ENCODE data around the gene DTHD1. TPM values are rescaled to one million over a fixed set of nuclear protein-coding genes. Genes with fewer than 3 reads are reported as not detected.

Gene DTHD1
- total RNA-seq (2022) (not detected in 2 replicates), Bru-seq, nascent RNA (percentile 1 among the genes with signal in this experiment), BruChase-seq, experiment 1, labeled RNA remaining after a 2-hour chase (not detected), BruChase-seq, experiment 2, labeled RNA remaining after a 6-hour chase (not detected)
- long read RNA-seq: 0 reads

GRCh38 chr4:36281384-36282106 is at the start of gene DTHD1:
Gene DTHD1, plus strand, starts transcription at chr4:36281616. Its CDS starts 143 bp downstream, at chr4:36281759.
- Histone ChIP-seq H3K4me3 (ENCODE audit: low read depth, low read length) (no peak within 1 kb of the TSS), H3K4me1 (no peaks in the 10 kb centered on the region), H3K9me3 (no peaks in the 10 kb centered on the region), H3K36me3 (ENCODE audit: control insufficient read depth, insufficient read depth, low read length) (no peaks in the 10 kb centered on the region), H3K27me3 (replicated peaks; ENCODE audit: control insufficient read depth, insufficient read depth, low read length) (no peaks in the 10 kb centered on the region)
- no peak within 1 kb of the TSS for H3K27ac Mint-ChIP-seq (ENCODE audit: unreplicated experiment)
- no peak for TF ChIP-seq CTCF (IDR thresholded peaks at IDR 0.05; ENCODE audit: insufficient read depth in 1 of 2, low read depth in 1 of 2, low read length in 1 of 2, severe bottlenecking in 1 of 2, unreplicated experiment in 1 of 2)
- H3K9me3 Mint-ChIP-seq (ENCODE audit: unreplicated experiment): no peaks in the 10 kb centered on the region
- no peak within 1 kb of the TSS for H3K4me3 Mint-ChIP-seq (ENCODE audit: unreplicated experiment)
- no peak for DNase-seq
- peaks cover 8% of the 10 kb centered on the region for H3K27me3 Mint-ChIP-seq (ENCODE audit: insufficient read depth, unreplicated experiment)
- H3K4me1 Mint-ChIP-seq (ENCODE audit: low read depth, unreplicated experiment): no peaks in the 10 kb centered on the region
- intact Hi-C loops (cut with micrococcal nuclease; ENCODE audit: unreplicated experiment): no loop called here
- CTCF ChIA-PET: no interaction called here
- POLR2A ChIA-PET: no interaction called here
- no peaks in the 10 kb centered on the region for H3K36me3 Mint-ChIP-seq (ENCODE audit: insufficient read depth, unreplicated experiment)
- BruUV-seq (replicated peaks): no TSS peak

GRCh38 chr4:36233567-36234266 is 47.7 kb upstream of the DTHD1 start:
- CTCF ChIA-PET: no interaction called here
- Mint-ChIP-seq H3K4me1 (ENCODE audit: low read depth, unreplicated experiment) (peaks cover 8% of the 10 kb centered on the region), H3K27ac (ENCODE audit: unreplicated experiment) (no peak overlapping the region), H3K4me3 (ENCODE audit: unreplicated experiment) (no peak overlapping the region), H3K27me3 (ENCODE audit: insufficient read depth, unreplicated experiment) (no peaks in the 10 kb centered on the region), H3K9me3 (ENCODE audit: unreplicated experiment) (no peaks in the 10 kb centered on the region), H3K36me3 (ENCODE audit: insufficient read depth, unreplicated experiment) (peaks cover 6% of the 10 kb centered on the region)
- no peak for DNase-seq
- POLR2A ChIA-PET: no interaction called here
- no TSS peak for BruUV-seq (replicated peaks)
- H3K9me3 ChIP-seq: no peaks in the 10 kb centered on the region
- no peak overlapping the region for H3K4me3 ChIP-seq (ENCODE audit: low read depth, low read length)
- intact Hi-C loops (cut with micrococcal nuclease; ENCODE audit: unreplicated experiment): no loop called here
- no peaks in the 10 kb centered on the region for H3K36me3 ChIP-seq (ENCODE audit: control insufficient read depth, insufficient read depth, low read length)
- no peaks in the 10 kb centered on the region for H3K27me3 ChIP-seq (replicated peaks; ENCODE audit: control insufficient read depth, insufficient read depth, low read length)
- no peak for TF ChIP-seq CTCF (IDR thresholded peaks at IDR 0.05; ENCODE audit: insufficient read depth in 1 of 2, low read depth in 1 of 2, low read length in 1 of 2, severe bottlenecking in 1 of 2, unreplicated experiment in 1 of 2)
- peaks cover 8% of the 10 kb centered on the region; the same call in 1 of the 2 replicates for H3K4me1 ChIP-seq

- no peak for TF ChIP-seq CTCF (IDR thresholded peaks at IDR 0.05; ENCODE audit: insufficient read depth in 1 of 2, low read depth in 1 of 2, low read length in 1 of 2, severe bottlenecking in 1 of 2, unreplicated experiment in 1 of 2)
Observed at GRCh38 chr4:36235306-36235705, 46.1 kb upstream of the DTHD1 start.

More at GRCh38 chr4:36235306-36235705, 46.1 kb upstream of the DTHD1 start:
- Histone ChIP-seq H3K4me3 (ENCODE audit: low read depth, low read length) (no peak overlapping the region), H3K27me3 (replicated peaks; ENCODE audit: control insufficient read depth, insufficient read depth, low read length) (no peaks in the 10 kb centered on the region), H3K36me3 (ENCODE audit: control insufficient read depth, insufficient read depth, low read length) (no peaks in the 10 kb centered on the region), H3K4me1 (peaks cover 8% of the 10 kb centered on the region; the same call in 1 of the 2 replicates), H3K9me3 (no peaks in the 10 kb centered on the region)
- intact Hi-C loops (cut with micrococcal nuclease; ENCODE audit: unreplicated experiment): loop anchor here (1.0 kb wide), 1 partner anchor 8 kb away; no protein-coding TSS in a partner anchor
- no peak overlapping the region for H3K4me3 Mint-ChIP-seq (ENCODE audit: unreplicated experiment)
- H3K36me3 Mint-ChIP-seq (ENCODE audit: insufficient read depth, unreplicated experiment): peaks cover 6% of the 10 kb centered on the region
- CTCF ChIA-PET: no interaction called here
- BruUV-seq (replicated peaks): no TSS peak
- no peak overlapping the region for H3K27ac Mint-ChIP-seq (ENCODE audit: unreplicated experiment)
- peaks cover 8% of the 10 kb centered on the region for H3K4me1 Mint-ChIP-seq (ENCODE audit: low read depth, unreplicated experiment)
- no peaks in the 10 kb centered on the region for H3K9me3 Mint-ChIP-seq (ENCODE audit: unreplicated experiment)
- H3K27me3 Mint-ChIP-seq (ENCODE audit: insufficient read depth, unreplicated experiment): no peaks in the 10 kb centered on the region
- peak; percentile 43 to 67 for DNase-seq
- POLR2A ChIA-PET: no interaction called here

Measured in Caco-2 (cell line).